ENCODE data around the gene KLHL34. TPM values are rescaled to one million over a fixed set of nuclear protein-coding genes. Genes with fewer than 3 reads are reported as not detected.

KLHL34 gene
- total and polyA plus RNA-seq, 9 donors: 0.02 TPM; not detected in 8

DNA sequence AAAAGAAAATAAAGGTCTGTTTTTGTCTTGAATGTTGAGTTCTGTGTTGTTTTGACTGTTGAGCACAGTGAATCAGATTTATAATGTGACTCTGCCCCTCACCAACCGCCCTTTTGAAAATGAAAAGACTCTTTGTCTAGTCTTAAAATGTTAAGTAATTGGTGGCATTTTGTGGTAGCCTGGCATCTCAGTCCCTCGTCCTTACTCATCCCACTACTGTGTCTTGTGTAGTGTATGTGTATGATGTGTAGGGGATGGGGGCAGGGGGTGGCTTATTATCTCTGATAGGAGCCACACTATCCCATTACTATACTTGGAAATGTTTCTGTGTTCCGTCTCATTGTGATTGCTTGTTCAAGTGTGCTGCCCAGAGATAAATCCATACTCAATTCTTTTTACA is 12.2 kb downstream of the KLHL34 start:
- H3K36me3 ChIP-seq: no peaks in the 10 kb centered on the region
- H3K4me3 ChIP-seq: no peak overlapping the region
- TF ChIP-seq POLR2A (IDR thresholded peaks at IDR 0.05): no peak
- TF ChIP-seq, protein P1, sequence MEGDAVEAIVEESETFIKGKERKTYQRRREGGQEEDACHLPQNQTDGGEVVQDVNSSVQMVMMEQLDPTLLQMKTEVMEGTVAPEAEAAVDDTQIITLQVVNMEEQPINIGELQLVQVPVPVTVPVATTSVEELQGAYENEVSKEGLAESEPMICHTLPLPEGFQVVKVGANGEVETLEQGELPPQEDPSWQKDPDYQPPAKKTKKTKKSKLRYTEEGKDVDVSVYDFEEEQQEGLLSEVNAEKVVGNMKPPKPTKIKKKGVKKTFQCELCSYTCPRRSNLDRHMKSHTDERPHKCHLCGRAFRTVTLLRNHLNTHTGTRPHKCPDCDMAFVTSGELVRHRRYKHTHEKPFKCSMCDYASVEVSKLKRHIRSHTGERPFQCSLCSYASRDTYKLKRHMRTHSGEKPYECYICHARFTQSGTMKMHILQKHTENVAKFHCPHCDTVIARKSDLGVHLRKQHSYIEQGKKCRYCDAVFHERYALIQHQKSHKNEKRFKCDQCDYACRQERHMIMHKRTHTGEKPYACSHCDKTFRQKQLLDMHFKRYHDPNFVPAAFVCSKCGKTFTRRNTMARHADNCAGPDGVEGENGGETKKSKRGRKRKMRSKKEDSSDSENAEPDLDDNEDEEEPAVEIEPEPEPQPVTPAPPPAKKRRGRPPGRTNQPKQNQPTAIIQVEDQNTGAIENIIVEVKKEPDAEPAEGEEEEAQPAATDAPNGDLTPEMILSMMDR (IDR thresholded peaks at IDR 0.05): no peak
- no peak for TF ChIP-seq EP300 (IDR thresholded peaks at IDR 0.05)
- intact Hi-C loops (cut with DNase I): no loop called here
- no peak overlapping the region for H3K27ac ChIP-seq
- H3K27me3 ChIP-seq: no peaks in the 10 kb centered on the region
- no peak for DNase-seq
- 52 to 63% (median 56%) methylated on average over 3 of the region's 3 CpGs for WGBS, 3 donors
- no peaks in the 10 kb centered on the region for H3K9me3 ChIP-seq
- H3K4me1 ChIP-seq (ENCODE audit: insufficient read depth): no peaks in the 10 kb centered on the region

DNA sequence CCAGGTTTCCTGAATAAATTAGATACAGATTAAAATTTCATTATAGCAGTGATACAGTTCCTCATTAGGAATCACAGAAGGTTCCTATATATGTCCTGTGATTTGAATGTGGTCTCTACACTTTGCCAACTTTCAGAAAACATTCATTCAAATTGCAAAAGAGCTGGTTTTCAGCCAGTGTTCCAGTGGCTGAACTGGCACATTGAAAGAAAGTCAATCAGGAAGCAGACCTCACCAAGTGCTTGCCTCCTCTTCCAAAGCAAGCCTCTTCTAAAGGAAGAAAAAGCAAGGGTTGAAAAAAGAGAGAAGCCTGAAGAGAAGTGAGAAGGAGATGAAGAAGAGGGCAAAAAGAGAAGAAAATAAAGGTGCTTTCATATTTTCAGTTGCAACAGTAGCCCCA is 12.7 kb downstream of the KLHL34 start:
- Histone ChIP-seq H3K36me3 (no peaks in the 10 kb centered on the region), H3K4me3 (no peak overlapping the region), H3K9me3 (no peaks in the 10 kb centered on the region), H3K27me3 (no peaks in the 10 kb centered on the region), H3K4me1 (ENCODE audit: insufficient read depth) (no peaks in the 10 kb centered on the region), H3K27ac (no peak overlapping the region)
- TF ChIP-seq, protein P1 (IDR thresholded peaks at IDR 0.05): no peak
- TF ChIP-seq EP300 (IDR thresholded peaks at IDR 0.05): no peak
- TF ChIP-seq POLR2A (IDR thresholded peaks at IDR 0.05): no peak
- no peak for DNase-seq
- intact Hi-C loops (cut with DNase I): no loop called here

DNA sequence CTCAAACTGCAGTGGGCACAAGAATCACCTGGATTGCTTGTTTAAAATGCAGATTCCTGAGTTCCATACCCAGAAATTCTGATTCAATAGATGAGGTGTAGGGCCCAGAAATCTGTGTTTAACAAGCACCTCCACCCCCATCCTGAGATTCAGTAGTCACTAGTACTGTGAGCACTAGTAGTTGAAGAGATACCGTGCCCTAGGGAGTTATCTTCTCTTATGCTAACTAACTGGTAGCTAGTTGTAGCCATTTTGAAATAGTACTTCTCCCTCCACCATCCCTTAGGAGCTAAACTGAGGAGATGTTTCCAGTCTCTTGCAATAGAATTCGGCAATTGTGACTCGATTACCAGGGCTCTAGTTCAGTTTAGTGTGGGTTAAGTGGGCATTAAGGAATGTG is 18.4 kb downstream of the KLHL34 start:
- 68 to 79% (median 77%) methylated on average over 3 of the region's 3 CpGs for WGBS, 3 donors
- intact Hi-C loops (cut with DNase I): no loop called here

DNA sequence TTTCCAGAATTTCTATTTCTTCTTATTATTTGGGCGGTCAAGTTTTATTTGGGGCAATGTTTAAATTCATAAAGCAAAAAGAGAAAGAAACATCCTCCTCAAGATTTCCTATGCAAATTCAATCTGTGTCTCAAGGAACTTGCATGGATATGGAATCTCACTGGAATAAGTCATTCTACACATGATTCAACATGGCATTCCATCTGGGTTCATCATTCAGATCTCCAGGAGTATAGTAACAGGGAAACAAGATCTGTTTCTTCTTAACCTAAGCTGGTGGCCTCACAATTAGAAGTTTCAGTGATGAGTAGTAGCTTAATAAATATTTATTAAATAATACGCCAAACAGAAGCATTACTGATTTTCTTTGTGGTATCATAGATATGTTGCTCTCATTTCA is 19.8 kb downstream of the KLHL34 start:
- 79 to 91% (median 86%) methylated on average over 2 of the region's 2 CpGs for WGBS, 3 donors
- no peak overlapping the region for H3K4me3 ChIP-seq
- H3K9me3 ChIP-seq: no peaks in the 10 kb centered on the region
- H3K4me1 ChIP-seq (ENCODE audit: insufficient read depth): no peaks in the 10 kb centered on the region
- no peaks in the 10 kb centered on the region for H3K27me3 ChIP-seq
- intact Hi-C loops (cut with DNase I): no loop called here
- DNase-seq: no peak
- H3K27ac ChIP-seq: no peak overlapping the region
- no peak for TF ChIP-seq POLR2A (IDR thresholded peaks at IDR 0.05)
- TF ChIP-seq, protein P1 (IDR thresholded peaks at IDR 0.05): no peak
- no peak for TF ChIP-seq EP300 (IDR thresholded peaks at IDR 0.05)
- no peaks in the 10 kb centered on the region for H3K36me3 ChIP-seq

More for the DNA sequence above, 18.4 kb downstream of the KLHL34 start:
- Histone ChIP-seq H3K36me3 (no peaks in the 10 kb centered on the region), H3K4me3 (no peak overlapping the region), H3K9me3 (no peaks in the 10 kb centered on the region), H3K27ac (no peak overlapping the region), H3K27me3 (no peaks in the 10 kb centered on the region), H3K4me1 (ENCODE audit: insufficient read depth) (no peaks in the 10 kb centered on the region)
- DNase-seq: no peak
- TF ChIP-seq POLR2A (IDR thresholded peaks at IDR 0.05): no peak
- TF ChIP-seq, protein P1 (IDR thresholded peaks at IDR 0.05): no peak
- TF ChIP-seq EP300 (IDR thresholded peaks at IDR 0.05): no peak

DNA sequence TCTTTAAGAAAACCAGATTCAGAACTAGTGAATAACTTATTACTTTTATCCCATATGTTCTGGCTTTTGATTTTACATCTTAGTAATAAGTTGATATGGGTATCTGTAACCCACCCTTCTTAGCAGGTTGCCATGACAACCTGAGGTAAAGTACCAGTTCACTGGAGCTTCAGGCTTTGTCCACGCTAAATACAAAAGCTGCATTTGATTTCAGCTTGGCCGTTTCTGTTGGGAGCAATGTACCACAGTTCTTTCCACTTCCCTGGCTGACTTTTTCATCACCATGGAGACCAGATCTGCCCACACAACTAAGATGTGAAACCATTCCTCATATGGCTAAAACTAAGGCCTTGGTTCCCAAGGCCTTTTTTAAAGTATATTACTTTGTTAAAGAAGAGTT is 26.1 kb downstream of the KLHL34 start:
- no peak overlapping the region for H3K4me3 ChIP-seq
- H3K4me1 ChIP-seq (ENCODE audit: insufficient read depth): no peaks in the 10 kb centered on the region
- no peak for DNase-seq
- intact Hi-C loops (cut with DNase I): no loop called here
- TF ChIP-seq POLR2A (IDR thresholded peaks at IDR 0.05) (no peak), EP300 (IDR thresholded peaks at IDR 0.05) (no peak)
- TF ChIP-seq, protein P1 (IDR thresholded peaks at IDR 0.05): no peak
- H3K27me3 ChIP-seq: no peaks in the 10 kb centered on the region
- no peak overlapping the region for H3K27ac ChIP-seq
- WGBS, 3 donors: 27 to 42% (median 27%) methylated on average over 2 of the region's 2 CpGs
- H3K9me3 ChIP-seq: no peaks in the 10 kb centered on the region
- H3K36me3 ChIP-seq: no peaks in the 10 kb centered on the region
